K562 (cell line): ENCODE data around the gene BPHL. TPM values are rescaled to one million over a fixed set of nuclear protein-coding genes. Genes with fewer than 3 reads are reported as not detected.

ENCODE experiments used
- ARID1B ChIP-seq: fragments of 450-650 bp; IDR thresholded peaks from 2 replicates; pipeline ENCODE4 v1.6.1; 2016; ENCODE audit warnings: antibody characterized with exemption, mild to moderate bottlenecking, inconsistent platforms
- DPF2 ChIP-seq: fragments of 450-650 bp; IDR thresholded peaks from 2 replicates; pipeline ENCODE4 v1.6.1; 2016
- HLTF ChIP-seq: fragments of 450-650 bp; IDR thresholded peaks from 2 replicates; pipeline ENCODE4 v1.6.1; 2016
- MAFF ChIP-seq: IDR thresholded peaks from 2 replicates; pipeline ENCODE4 v1.6.1; 2012; ENCODE audit warnings: low read length, improper control_type of control experiment
- SMARCA4 ChIP-seq: fragments of 450-650 bp; IDR thresholded peaks from 2 replicates; pipeline ENCODE4 v1.6.1; 2016
- ZNF592 ChIP-seq: fragments of 450-650 bp; IDR thresholded peaks from 2 replicates; pipeline ENCODE4 v1.6.1; 2017; ENCODE audit warnings: antibody characterized with exemption, mild to moderate bottlenecking
- polyA plus RNA-seq, 8 experiments: library from polyadenylated mRNA; depleted of rRNA in 4 of 8; stranded (reverse) in 5 of 8; unstranded in 3 of 8; fragments of >200 nt; fragmentation: Nextera tagmentation in 2 of 8; fragmentation: Illumina TruSeq in 1 of 8; extraction: Ambion mirVana in 2 of 8; extraction: Trizol in 1 of 8; gene quantifications; 2 replicates each; pipeline versions ENCODE4 v1.2.1 to v1.2.3, GENCODE V29; 2011 to 2014; ENCODE audit warnings: inconsistent platforms in 1 of 8, missing spikeins in 1 of 8
- total RNA-seq, 7 experiments: library from RNA; depleted of rRNA in 6 of 7; stranded (reverse); fragments of >200 nt in 6 of 7; fragmentation: Illumina TruSeq in 2 of 7; extraction: Trizol in 2 of 7; gene quantifications; 2 replicates each; pipeline versions ENCODE4 v1.2.1 to v1.2.3, GENCODE V29; 2011 to 2021; ENCODE audit warnings: low replicate concordance in 1 of 7

BPHL gene
- total and polyA plus RNA-seq, 9 of the 15 experiments (the other 6 are each of a cell fraction or from before 2014, with no cell fraction given) = 3.5 to 17.4 (median 8.2) TPM

- TF ChIP-seq ZNF592 (peak; percentile 86), MAFF (peak; percentile 22; the same call in 1 of the 2 replicates), ARID1B (peak; percentile 70), SMARCA4 (peak; percentile 79), HLTF (0 out of 2 replicates have a peak, but pooled peaks have one; percentile 68), DPF2 (peak; percentile 81)
- TF ChIP-seq, all 486 proteins: peak for 23; not testable (repeated sequence) for 463
Measured at GRCh38 chr6:3173636-3174089, 55.2 kb downstream of the BPHL start (continued).
